Activated CD4-positive, alpha-beta T cell treated with anti-CD3 and anti-CD28 coated beads, Interleukin-2, amount 10 ng/mL, durations not matched to agents 24 days and 14 days (primary cell): Measurements from ENCODE around the gene DENND1B. TPM values are rescaled to one million over a fixed set of nuclear protein-coding genes. Genes with fewer than 3 reads are reported as not detected.
"Not testable (repeated sequence)": the region's sequence is repeated elsewhere in the genome, so short reads cannot be mapped to it uniquely, and the experiment has no call there.

ENCODE experiments used
- DNase-seq: peaks from one replicate; pipeline ENCODE4 v3.0.0; 2022
- H3K27ac Mint-ChIP-seq: one replicate; pipeline ENCODE4 v1.8.0; 2022; ENCODE audit warnings: mild to moderate bottlenecking, mixed read lengths
- H3K27me3 Mint-ChIP-seq: one replicate; pipeline ENCODE4 v1.8.0; 2022; ENCODE audit warnings: mixed read lengths
- H3K36me3 Mint-ChIP-seq: one replicate; pipeline ENCODE4 v1.8.0; 2022; ENCODE audit warnings: low read depth, mild to moderate bottlenecking, mixed read lengths
- H3K4me1 Mint-ChIP-seq: one replicate; pipeline ENCODE4 v1.8.0; 2021; ENCODE audit warnings: mixed read lengths
- H3K4me3 Mint-ChIP-seq: one replicate; pipeline ENCODE4 v1.8.0; 2022; ENCODE audit warnings: mild to moderate bottlenecking, moderate library complexity, mixed read lengths
- H3K9me3 Mint-ChIP-seq: one replicate; pipeline ENCODE4 v1.8.0; 2021; ENCODE audit warnings: mixed read lengths
- intact Hi-C: fragments of 100-400 bp; cut with micrococcal nuclease; formaldehyde crosslinking; loops from one replicate; pipeline ENCODE4 v1.15.1; 2023
- total RNA-seq: library from RNA; stranded (reverse); gene quantifications from 2 replicates; pipeline ENCODE4 v1.2.3, GENCODE V29; 2022

The DENND1B gene
- total RNA-seq, 1 donor from 2014 or later: 15.0 TPM

GRCh38 chr1:197600751-197601150 is 174.5 kb downstream of the DENND1B start:
- DNase-seq: no peak
- Mint-ChIP-seq H3K36me3 (no peaks in the 10 kb centered on the region), H3K4me1 (peaks cover 3% of the 10 kb centered on the region), H3K9me3 (no peaks in the 10 kb centered on the region), H3K27me3 (no peaks in the 10 kb centered on the region), H3K27ac (no peak overlapping the region), H3K4me3 (no peak overlapping the region)
- intact Hi-C loops: no loop called here

- peaks cover 3% of the 10 kb centered on the region for H3K36me3 Mint-ChIP-seq
- no peaks in the 10 kb centered on the region for H3K9me3 Mint-ChIP-seq
- DNase-seq: no peak
- no peaks in the 10 kb centered on the region for H3K27me3 Mint-ChIP-seq
- no peak overlapping the region for H3K4me3 Mint-ChIP-seq
- intact Hi-C loops: no loop called here
- no peak overlapping the region for H3K27ac Mint-ChIP-seq
- H3K4me1 Mint-ChIP-seq: peaks cover 3% of the 10 kb centered on the region
Measured at GRCh38 chr1:197599789-197600188, 175.5 kb downstream of the DENND1B start.

GRCh38 chr1:197598935-197599334 is 176.3 kb downstream of the DENND1B start:
- peaks cover 3% of the 10 kb centered on the region for H3K4me1 Mint-ChIP-seq
- no peaks in the 10 kb centered on the region for H3K27me3 Mint-ChIP-seq
- H3K4me3 Mint-ChIP-seq: no peak overlapping the region
- peaks cover 6% of the 10 kb centered on the region for H3K36me3 Mint-ChIP-seq
- H3K9me3 Mint-ChIP-seq: no peaks in the 10 kb centered on the region
- no peak overlapping the region for H3K27ac Mint-ChIP-seq
- no peak for DNase-seq
- intact Hi-C loops: no loop called here

- DNase-seq: no peak
- Mint-ChIP-seq H3K4me3 (no peak overlapping the region), H3K27ac (no peak overlapping the region), H3K36me3 (peaks cover 7% of the 10 kb centered on the region), H3K9me3 (no peaks in the 10 kb centered on the region), H3K27me3 (no peaks in the 10 kb centered on the region), H3K4me1 (peaks cover 3% of the 10 kb centered on the region)
- intact Hi-C loops: loop anchor here (1.0 kb wide), 1 partner anchor 10 kb away; no protein-coding TSS in a partner anchor
Measured at GRCh38 chr1:197595304-197595904, 179.9 kb downstream of the DENND1B start.

- Mint-ChIP-seq H3K36me3 (peaks cover 7% of the 10 kb centered on the region), H3K27ac (no peak overlapping the region), H3K4me1 (no peaks in the 10 kb centered on the region), H3K9me3 (no peaks in the 10 kb centered on the region), H3K4me3 (no peak overlapping the region), H3K27me3 (no peaks in the 10 kb centered on the region)
- DNase-seq: no peak
- intact Hi-C loops: no loop called here
Measured at GRCh38 chr1:197590687-197591086, 184.6 kb downstream of the DENND1B start.

- Mint-ChIP-seq H3K36me3 (peaks cover 6% of the 10 kb centered on the region), H3K27me3 (no peaks in the 10 kb centered on the region), H3K27ac (no peak overlapping the region), H3K4me3 (no peak overlapping the region), H3K9me3 (no peaks in the 10 kb centered on the region), H3K4me1 (no peaks in the 10 kb centered on the region)
- no peak for DNase-seq
- intact Hi-C loops: no loop called here
Measured at GRCh38 chr1:197585809-197586208, 189.5 kb downstream of the DENND1B start.

GRCh38 chr1:197577580-197577979 is 197.7 kb downstream of the DENND1B start:
- intact Hi-C loops: no loop called here
- peaks cover 4% of the 10 kb centered on the region for H3K9me3 Mint-ChIP-seq
- H3K36me3 Mint-ChIP-seq: peaks cover 26% of the 10 kb centered on the region
- H3K4me1 Mint-ChIP-seq: no peaks in the 10 kb centered on the region
- H3K27ac Mint-ChIP-seq: no peak overlapping the region
- H3K27me3 Mint-ChIP-seq: no peaks in the 10 kb centered on the region
- no peak for DNase-seq
- no peak overlapping the region for H3K4me3 Mint-ChIP-seq

- H3K27me3 Mint-ChIP-seq, DNase-seq, H3K4me1 Mint-ChIP-seq, H3K4me3 Mint-ChIP-seq, intact Hi-C loops, H3K27ac Mint-ChIP-seq, H3K9me3 Mint-ChIP-seq: not testable (repeated sequence)
- H3K36me3 Mint-ChIP-seq: peaks cover 29% of the 10 kb centered on the region
Measured at GRCh38 chr1:197575531-197575930, 199.7 kb downstream of the DENND1B start.

- Mint-ChIP-seq H3K36me3 (peaks cover 43% of the 10 kb centered on the region), H3K4me3 (no peak overlapping the region), H3K27ac (no peak overlapping the region), H3K4me1 (no peaks in the 10 kb centered on the region), H3K27me3 (no peaks in the 10 kb centered on the region), H3K9me3 (peaks cover 8% of the 10 kb centered on the region)
- DNase-seq: no peak
- intact Hi-C loops: no loop called here
Measured at GRCh38 chr1:197572169-197572568, 203.1 kb downstream of the DENND1B start.

- Mint-ChIP-seq H3K4me3 (no peak overlapping the region), H3K9me3 (peaks cover 10% of the 10 kb centered on the region), H3K36me3 (peaks cover 32% of the 10 kb centered on the region), H3K27me3 (no peaks in the 10 kb centered on the region), H3K27ac (no peak overlapping the region), H3K4me1 (no peaks in the 10 kb centered on the region)
- no peak for DNase-seq
- intact Hi-C loops: no loop called here
Measured at GRCh38 chr1:197567442-197567841, 207.8 kb downstream of the DENND1B start.

GRCh38 chr1:197561041-197561440 is 214.2 kb downstream of the DENND1B start:
- H3K9me3 Mint-ChIP-seq: no peaks in the 10 kb centered on the region
- intact Hi-C loops: no loop called here
- H3K4me3 Mint-ChIP-seq: no peak overlapping the region
- peaks cover 3% of the 10 kb centered on the region for H3K36me3 Mint-ChIP-seq
- DNase-seq: no peak
- H3K27me3 Mint-ChIP-seq: no peaks in the 10 kb centered on the region
- H3K27ac Mint-ChIP-seq: no peak overlapping the region
- H3K4me1 Mint-ChIP-seq: no peaks in the 10 kb centered on the region

GRCh38 chr1:197559655-197560054 is 215.6 kb downstream of the DENND1B start:
- Mint-ChIP-seq H3K9me3 (no peaks in the 10 kb centered on the region), H3K36me3 (peaks cover 2% of the 10 kb centered on the region), H3K4me1 (no peaks in the 10 kb centered on the region), H3K27me3 (no peaks in the 10 kb centered on the region), H3K27ac (no peak overlapping the region), H3K4me3 (no peak overlapping the region)
- intact Hi-C loops: no loop called here
- DNase-seq: no peak

- peaks cover 2% of the 10 kb centered on the region for H3K36me3 Mint-ChIP-seq
Measured at GRCh38 chr1:197559244-197559643, 216.0 kb downstream of the DENND1B start.

GRCh38 chr1:197557302-197557701 is 218.0 kb downstream of the DENND1B start:
- Mint-ChIP-seq H3K27ac (no peak overlapping the region), H3K27me3 (no peaks in the 10 kb centered on the region), H3K4me1 (no peaks in the 10 kb centered on the region), H3K9me3 (no peaks in the 10 kb centered on the region), H3K36me3 (peaks cover 2% of the 10 kb centered on the region), H3K4me3 (no peak overlapping the region)
- intact Hi-C loops: no loop called here
- DNase-seq: no peak

More at GRCh38 chr1:197559244-197559643, 216.0 kb downstream of the DENND1B start:
- no peak for DNase-seq
- Mint-ChIP-seq H3K4me1 (no peaks in the 10 kb centered on the region), H3K27ac (no peak overlapping the region), H3K4me3 (no peak overlapping the region), H3K9me3 (no peaks in the 10 kb centered on the region), H3K27me3 (no peaks in the 10 kb centered on the region)
- intact Hi-C loops: no loop called here

- H3K9me3 Mint-ChIP-seq: no peaks in the 10 kb centered on the region
- intact Hi-C loops: no loop called here
- H3K4me1 Mint-ChIP-seq: no peaks in the 10 kb centered on the region
- no peak for DNase-seq
- peaks cover 4% of the 10 kb centered on the region for H3K36me3 Mint-ChIP-seq
- no peak overlapping the region for H3K27ac Mint-ChIP-seq
- no peaks in the 10 kb centered on the region for H3K27me3 Mint-ChIP-seq
- no peak overlapping the region for H3K4me3 Mint-ChIP-seq
Measured at GRCh38 chr1:197553281-197553680, 222.0 kb downstream of the DENND1B start.
